ENCODE results near the gene DDR2. TPM values are rescaled to one million over a fixed set of nuclear protein-coding genes. Genes with fewer than 3 reads are reported as not detected.

Gene DDR2
- total RNA-seq, 1 donor: 289 TPM

DNA sequence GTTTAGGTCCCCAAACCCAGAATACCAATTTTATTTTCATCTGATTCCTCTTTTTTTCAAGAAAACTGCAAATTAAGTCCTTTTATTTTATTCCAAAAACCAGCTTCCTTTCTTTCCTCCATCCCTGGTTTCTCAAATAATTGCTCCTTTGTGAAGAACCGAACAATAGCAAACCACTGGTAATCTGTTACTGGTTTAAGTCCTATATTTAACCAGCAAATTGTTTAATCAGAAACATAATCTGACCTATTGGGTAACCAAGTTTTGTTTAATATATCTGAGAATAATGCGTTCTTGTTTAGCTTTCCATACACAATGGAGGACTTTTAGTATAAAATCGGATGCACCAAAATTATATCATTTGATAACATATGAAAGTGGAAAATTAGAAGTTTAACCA is 13.2 kb upstream of the DDR2 start:
- no peak overlapping the region for H3K4me3 ChIP-seq (ENCODE audit: low read depth, low read length)
- TF ChIP-seq, protein P1, sequence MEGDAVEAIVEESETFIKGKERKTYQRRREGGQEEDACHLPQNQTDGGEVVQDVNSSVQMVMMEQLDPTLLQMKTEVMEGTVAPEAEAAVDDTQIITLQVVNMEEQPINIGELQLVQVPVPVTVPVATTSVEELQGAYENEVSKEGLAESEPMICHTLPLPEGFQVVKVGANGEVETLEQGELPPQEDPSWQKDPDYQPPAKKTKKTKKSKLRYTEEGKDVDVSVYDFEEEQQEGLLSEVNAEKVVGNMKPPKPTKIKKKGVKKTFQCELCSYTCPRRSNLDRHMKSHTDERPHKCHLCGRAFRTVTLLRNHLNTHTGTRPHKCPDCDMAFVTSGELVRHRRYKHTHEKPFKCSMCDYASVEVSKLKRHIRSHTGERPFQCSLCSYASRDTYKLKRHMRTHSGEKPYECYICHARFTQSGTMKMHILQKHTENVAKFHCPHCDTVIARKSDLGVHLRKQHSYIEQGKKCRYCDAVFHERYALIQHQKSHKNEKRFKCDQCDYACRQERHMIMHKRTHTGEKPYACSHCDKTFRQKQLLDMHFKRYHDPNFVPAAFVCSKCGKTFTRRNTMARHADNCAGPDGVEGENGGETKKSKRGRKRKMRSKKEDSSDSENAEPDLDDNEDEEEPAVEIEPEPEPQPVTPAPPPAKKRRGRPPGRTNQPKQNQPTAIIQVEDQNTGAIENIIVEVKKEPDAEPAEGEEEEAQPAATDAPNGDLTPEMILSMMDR (IDR thresholded peaks at IDR 0.05; ENCODE audit: insufficient read depth, low read depth, low read length): no peak
- DNase-seq (ENCODE audit: low read depth): no peak

DNA sequence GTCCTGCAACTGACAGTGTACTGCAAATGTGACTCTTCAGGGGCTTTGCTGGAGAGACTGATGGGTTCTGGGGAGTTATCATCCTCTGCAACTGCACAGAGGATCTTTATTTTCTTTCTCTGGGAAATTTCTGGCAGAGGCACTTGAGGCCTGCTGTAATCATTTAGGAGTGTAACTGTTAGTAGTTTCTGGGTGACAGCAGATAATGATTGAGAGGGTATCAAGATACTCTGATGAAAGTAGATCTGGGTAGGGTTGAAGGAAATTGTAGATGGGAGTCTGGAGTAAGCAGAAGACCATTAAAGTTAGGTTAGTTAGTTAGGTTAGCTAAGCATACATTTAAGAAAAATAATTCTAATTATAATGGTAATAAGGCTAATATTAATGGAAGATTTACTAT is 11.0 kb upstream of the DDR2 start:
- DNase-seq (ENCODE audit: low read depth): no peak
- TF ChIP-seq, protein P1 (IDR thresholded peaks at IDR 0.05; ENCODE audit: insufficient read depth, low read depth, low read length): no peak
- H3K4me3 ChIP-seq (ENCODE audit: low read depth, low read length): no peak overlapping the region

DNA sequence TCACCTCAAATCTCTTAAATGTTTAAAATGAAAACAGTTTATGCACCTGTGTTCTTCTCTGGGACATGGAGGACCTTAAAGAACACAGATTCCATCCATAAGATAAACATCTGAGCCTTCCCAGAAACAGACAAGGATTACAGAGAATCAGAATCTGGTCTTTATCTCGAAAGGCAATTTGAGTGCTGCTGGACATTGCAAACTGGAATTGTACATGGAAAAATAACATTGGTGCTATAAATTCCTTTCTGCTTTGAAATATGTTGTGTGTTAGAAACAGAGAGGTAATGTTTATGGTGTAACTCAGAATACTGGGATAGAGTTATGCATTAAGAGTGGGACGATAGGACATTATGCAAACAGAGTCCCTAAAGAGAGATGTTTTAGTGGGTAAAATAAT is 6.6 kb upstream of the DDR2 start:
- no peak overlapping the region for H3K4me3 ChIP-seq (ENCODE audit: low read depth, low read length)
- DNase-seq (ENCODE audit: low read depth): peak; percentile 44
- TF ChIP-seq, protein P1 (IDR thresholded peaks at IDR 0.05; ENCODE audit: insufficient read depth, low read depth, low read length): no peak

DNA sequence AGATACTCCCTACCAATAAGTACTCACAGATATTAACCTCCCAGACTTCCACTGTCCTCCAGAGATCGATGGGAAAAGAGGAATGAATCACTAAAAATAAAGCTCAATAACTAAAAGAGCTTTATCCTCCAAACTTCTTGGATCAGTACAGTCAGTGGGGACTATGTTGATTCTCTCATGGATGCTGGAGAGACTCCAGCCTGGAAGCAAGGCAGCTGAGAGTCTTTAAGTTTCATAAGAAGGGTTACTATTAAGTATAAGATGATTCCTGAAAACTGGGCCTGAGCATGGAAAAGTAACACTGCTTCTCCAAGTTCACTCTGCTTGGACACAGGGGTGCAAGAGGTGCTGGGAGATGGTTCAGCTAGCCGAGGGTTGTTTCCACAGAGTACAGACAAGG is 6.2 kb upstream of the DDR2 start:
- no peak overlapping the region for H3K4me3 ChIP-seq (ENCODE audit: low read depth, low read length)
- TF ChIP-seq, protein P1 (IDR thresholded peaks at IDR 0.05; ENCODE audit: insufficient read depth, low read depth, low read length): no peak
- no peak for DNase-seq (ENCODE audit: low read depth)

DNA sequence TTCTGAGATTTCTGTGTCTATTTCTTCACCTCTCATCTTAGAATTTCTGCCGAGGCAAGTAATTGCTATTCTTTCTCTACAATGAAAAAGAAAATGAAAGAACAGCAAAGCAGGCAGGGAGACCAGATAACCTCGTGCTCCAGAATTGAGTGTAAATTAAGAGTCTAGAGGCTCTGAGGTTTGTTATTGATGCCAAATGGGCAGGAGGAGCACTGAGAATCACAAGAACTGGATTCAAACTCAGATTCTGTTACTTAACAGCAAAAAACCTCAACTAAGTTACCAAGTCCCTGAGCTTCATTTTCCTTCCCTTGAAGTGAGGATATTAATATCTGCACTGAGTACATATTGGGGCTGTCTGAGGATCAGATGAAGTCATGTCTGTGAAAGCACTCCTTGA is 5.5 kb upstream of the DDR2 start:
- H3K4me3 ChIP-seq (ENCODE audit: low read depth, low read length): no peak overlapping the region
- no peak for DNase-seq (ENCODE audit: low read depth)
- TF ChIP-seq, protein P1 (IDR thresholded peaks at IDR 0.05; ENCODE audit: insufficient read depth, low read depth, low read length): no peak

DNA sequence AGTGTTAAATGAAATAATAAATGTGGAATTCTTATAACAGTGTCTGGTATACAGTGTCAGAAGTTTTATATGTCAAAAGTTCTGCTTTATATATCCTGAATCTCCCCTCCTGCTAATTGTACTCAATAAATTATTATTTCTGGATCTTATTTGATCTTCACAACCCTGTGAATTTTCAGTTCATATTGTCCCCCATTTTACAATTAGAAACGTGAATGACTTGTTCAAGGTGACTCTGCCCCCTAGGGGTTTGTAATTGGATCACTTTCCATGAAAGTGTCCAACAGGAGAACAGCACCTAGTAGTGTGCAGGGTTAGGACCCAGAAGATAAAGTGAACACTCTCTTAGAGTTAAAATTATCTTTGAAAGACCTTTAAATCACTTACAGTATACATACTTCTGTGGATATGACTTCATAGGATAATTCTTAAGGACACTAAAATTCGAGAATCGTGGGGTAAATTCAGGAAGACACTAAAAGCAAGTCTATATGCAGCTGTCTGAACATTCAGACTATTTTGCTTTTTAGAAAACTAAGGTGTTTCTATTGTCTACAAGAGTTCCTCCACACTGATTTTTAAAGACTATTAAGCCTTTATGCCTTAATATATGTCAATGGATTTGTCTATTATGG is 4.5 kb upstream of the DDR2 start:
- no peak overlapping the region for H3K4me3 ChIP-seq (ENCODE audit: low read depth, low read length)
- peak; percentile 52 for DNase-seq (ENCODE audit: low read depth)
- TF ChIP-seq, protein P1 (IDR thresholded peaks at IDR 0.05; ENCODE audit: insufficient read depth, low read depth, low read length): peak; percentile 66

DNA sequence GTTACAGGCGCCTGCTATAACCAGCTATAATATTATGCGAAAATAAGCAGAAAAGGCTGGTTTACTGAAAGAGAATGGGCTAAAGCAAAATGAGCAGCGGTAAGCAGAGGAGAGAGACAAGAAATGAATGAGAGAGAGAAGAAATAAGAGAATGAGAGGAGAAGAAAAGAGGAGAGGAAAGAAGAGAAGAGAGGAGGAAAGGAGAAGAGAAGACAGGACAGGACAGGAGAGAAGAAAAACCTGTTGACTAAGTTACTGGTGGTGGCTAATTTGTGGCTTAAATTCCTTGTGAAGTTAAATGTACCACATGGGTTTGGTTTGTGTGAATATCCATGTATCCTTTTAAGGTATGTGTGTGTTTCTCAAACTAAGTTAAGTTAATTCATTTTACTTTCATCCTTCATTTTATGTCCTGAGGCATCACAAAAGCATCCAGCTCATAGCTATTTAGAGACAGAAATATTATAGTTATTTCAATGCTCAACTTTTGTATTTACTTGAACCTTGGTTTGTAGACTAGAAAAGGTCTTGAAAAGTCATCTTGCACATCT is 3.1 kb upstream of the DDR2 start:
- DNase-seq (ENCODE audit: low read depth): no peak
- TF ChIP-seq, protein P1 (IDR thresholded peaks at IDR 0.05; ENCODE audit: insufficient read depth, low read depth, low read length): no peak
- no peak overlapping the region for H3K4me3 ChIP-seq (ENCODE audit: low read depth, low read length)
